H9 (cell line): ENCODE measurements around the gene IL1RAPL2. TPM values are rescaled to one million over a fixed set of nuclear protein-coding genes. Genes with fewer than 3 reads are reported as not detected.

Experiments
- DNase-seq: peaks from one replicate; pipeline ENCODE4 v3.0.0-alpha.2; 2017
- H2AFZ ChIP-seq: one replicate; pipeline ENCODE4 v1.6.1; 2013; ENCODE audit warnings: mild to moderate bottlenecking, low read length, control low read depth, moderate library complexity
- H2AK5ac ChIP-seq: 2 replicates; pipeline ENCODE4 v1.6.1; 2013; ENCODE audit warnings: low read length, control low read depth, mixed read lengths; ENCODE audit not compliant: insufficient read length
- H2BK120ac ChIP-seq: one replicate; pipeline ENCODE4 v1.6.1; 2013; ENCODE audit warnings: low read depth, mild to moderate bottlenecking, low read length, control low read depth, inconsistent platforms; ENCODE audit not compliant: poor library complexity, severe bottlenecking
- H2BK12ac ChIP-seq: 2 replicates; pipeline ENCODE4 v1.6.1; 2013; ENCODE audit warnings: low read length, control low read depth, mixed read lengths, low read depth; ENCODE audit not compliant: insufficient read length
- H2BK15ac ChIP-seq: 2 replicates; pipeline ENCODE4 v1.6.1; 2013; ENCODE audit warnings: low read depth, low read length, control low read depth
- H2BK20ac ChIP-seq: one replicate; pipeline ENCODE4 v1.6.1; 2013; ENCODE audit warnings: low read depth, mild to moderate bottlenecking, low read length, control low read depth, inconsistent platforms; ENCODE audit not compliant: poor library complexity, severe bottlenecking
- H2BK5ac ChIP-seq: 2 replicates; pipeline ENCODE4 v1.6.1; 2013; ENCODE audit warnings: low read length, control low read depth, mixed read lengths; ENCODE audit not compliant: insufficient read length
- H3K14ac ChIP-seq: 2 replicates; pipeline ENCODE4 v1.6.1; 2013; ENCODE audit warnings: low read length, control low read depth; ENCODE audit not compliant: insufficient read depth
- H3K18ac ChIP-seq: 2 replicates; pipeline ENCODE4 v1.6.1; 2013; ENCODE audit warnings: low read depth, mild to moderate bottlenecking, mixed read lengths, low read length, control low read depth; ENCODE audit not compliant: insufficient read length
- H3K23ac ChIP-seq: 2 replicates; pipeline ENCODE4 v1.6.1; 2013; ENCODE audit warnings: low read length, control low read depth, mixed read lengths, low read depth; ENCODE audit not compliant: insufficient read length
- H3K23me2 ChIP-seq: 2 replicates; pipeline ENCODE4 v1.6.1; 2013; ENCODE audit warnings: low read depth, mild to moderate bottlenecking, mixed read lengths, low read length, control low read depth; ENCODE audit not compliant: insufficient read length, poor library complexity, severe bottlenecking
- H3K27ac ChIP-seq: 2 replicates; pipeline ENCODE4 v1.5.1; 2013; ENCODE audit warnings: low read length, control low read depth, mixed read lengths, low read depth; ENCODE audit not compliant: insufficient read length
- H3K27me3 ChIP-seq: 2 replicates; pipeline ENCODE4 v1.6.1; 2013; ENCODE audit warnings: low read length, control low read depth, inconsistent platforms; ENCODE audit not compliant: insufficient read depth
- H3K4ac ChIP-seq: 2 replicates; pipeline ENCODE4 v1.6.1; 2013; ENCODE audit warnings: low read depth, mild to moderate bottlenecking, control low read depth, inconsistent platforms, low read length, moderate library complexity
- H3K4me1 ChIP-seq: 2 replicates; pipeline ENCODE4 v1.6.1; 2013; ENCODE audit warnings: low read length, control low read depth, inconsistent platforms; ENCODE audit not compliant: insufficient read depth
- H3K4me2 ChIP-seq: 2 replicates; pipeline ENCODE4 v1.6.1; 2013; ENCODE audit warnings: low read length, control low read depth, mixed read lengths; ENCODE audit not compliant: insufficient read length, insufficient read depth
- H3K56ac ChIP-seq: 2 replicates; pipeline ENCODE4 v1.6.1; 2013; ENCODE audit warnings: low read depth, mild to moderate bottlenecking, mixed read lengths, low read length, control low read depth; ENCODE audit not compliant: insufficient read length
- H3K79me1 ChIP-seq: 2 replicates; pipeline ENCODE4 v1.6.1; 2013; ENCODE audit warnings: low read depth, mild to moderate bottlenecking, moderate library complexity, low read length, control low read depth, inconsistent platforms; ENCODE audit not compliant: insufficient read depth, poor library complexity, severe bottlenecking
- H3K79me2 ChIP-seq: 2 replicates; pipeline ENCODE4 v1.6.1; 2013; ENCODE audit warnings: low read length, control low read depth, inconsistent platforms; ENCODE audit not compliant: insufficient read depth
- H3K9ac ChIP-seq: 2 replicates; pipeline ENCODE4 v1.6.1; 2013; ENCODE audit warnings: low read length, control low read depth, mixed read lengths; ENCODE audit not compliant: insufficient read length; ENCODE audit errors: extremely low read depth
- H3K9me3 ChIP-seq: one replicate; pipeline ENCODE4 v1.6.1; 2013; ENCODE audit warnings: low read depth, low read length, inconsistent platforms; ENCODE audit not compliant: control insufficient read depth
- H3T11ph ChIP-seq: one replicate; pipeline ENCODE4 v1.6.1; 2013; ENCODE audit warnings: mild to moderate bottlenecking, low read length, control low read depth, inconsistent platforms
- H4K20me1 ChIP-seq: one replicate; pipeline ENCODE4 v1.6.1; 2013; ENCODE audit not compliant: control insufficient read depth, insufficient read length, insufficient read depth
- H4K5ac ChIP-seq: 2 replicates; pipeline ENCODE4 v1.6.1; 2013; ENCODE audit warnings: low read depth, mild to moderate bottlenecking, mixed read lengths, low read length, control low read depth; ENCODE audit not compliant: insufficient read length
- H4K8ac ChIP-seq: replicated peaks from 2 replicates; pipeline ENCODE4 v1.6.1; 2013; ENCODE audit warnings: low read length, control low read depth, mixed read lengths, low read depth; ENCODE audit not compliant: insufficient read length
- H4K91ac ChIP-seq: 2 replicates; pipeline ENCODE4 v1.6.1; 2013; ENCODE audit warnings: low read depth, mild to moderate bottlenecking, moderate library complexity, mixed read lengths, low read length, control low read depth; ENCODE audit not compliant: insufficient read length
- H3K27ac Mint-ChIP-seq, 3 experiments: 2 replicates in 2 of 3; 3 replicates in 1 of 3; pipeline ENCODE4 v1.8.0; 2020 to 2021; ENCODE audit warnings: mixed read lengths in 3 of 3, mild to moderate bottlenecking in 1 of 3, moderate library complexity in 1 of 3
- H3K27me3 Mint-ChIP-seq: 2 replicates; pipeline ENCODE4 v1.8.0; 2021; ENCODE audit warnings: low read depth, mild to moderate bottlenecking, moderate library complexity, mixed read lengths
- H3K36me3 Mint-ChIP-seq, 3 experiments: 2 replicates in 2 of 3; 3 replicates in 1 of 3; pipeline ENCODE4 v1.8.0; 2020 to 2021; ENCODE audit warnings: low read depth in 3 of 3, mixed read lengths in 3 of 3; ENCODE audit not compliant: insufficient read depth in 1 of 3
- H3K4me1 Mint-ChIP-seq, 2 experiments: 2 replicates each; pipeline ENCODE4 v1.8.0; 2020; ENCODE audit warnings: mixed read lengths in 2 of 2
- H3K4me3 Mint-ChIP-seq, 2 experiments: 2 replicates in 1 of 2; 3 replicates in 1 of 2; pipeline ENCODE4 v1.8.0; 2020 to 2021; ENCODE audit warnings: mild to moderate bottlenecking in 2 of 2, mixed read lengths in 2 of 2, moderate library complexity in 1 of 2
- H3K9me3 Mint-ChIP-seq, 2 experiments: 2 replicates in 1 of 2; 3 replicates in 1 of 2; pipeline ENCODE4 v1.8.0; 2020; ENCODE audit warnings: mild to moderate bottlenecking in 2 of 2, mixed read lengths in 2 of 2, moderate library complexity in 1 of 2
- WGBS: extraction: QIAGEN DNeasy Blood & Tissue Kit; methylation state at CpG from one replicate; pipeline ENCODE4 v1.1.7; 2013; ENCODE audit warnings: missing lambda C conversion rate, low lambda C conversion rate, mixed read lengths; ENCODE audit not compliant: insufficient read length; ENCODE audit errors: extremely low coverage; 5-methylcytosine and 5-hydroxymethylcytosine counted together
- total RNA-seq: library from RNA; stranded (reverse); gene quantifications from 2 replicates; pipeline ENCODE4 v1.2.1, GENCODE V29; 2021
- TF ChIP-seq, protein P1 (sequence below): fragments of 200-600 bp; sonication (generic); conservative IDR thresholded peaks from 3 replicates; pipeline ENCODE4 v1.8.0; 2021; ENCODE audit warnings: antibody characterized with exemption, mild to moderate bottlenecking

Gene IL1RAPL2
- total RNA-seq, 1 experiment from 2014 or later = not detected

DNA sequence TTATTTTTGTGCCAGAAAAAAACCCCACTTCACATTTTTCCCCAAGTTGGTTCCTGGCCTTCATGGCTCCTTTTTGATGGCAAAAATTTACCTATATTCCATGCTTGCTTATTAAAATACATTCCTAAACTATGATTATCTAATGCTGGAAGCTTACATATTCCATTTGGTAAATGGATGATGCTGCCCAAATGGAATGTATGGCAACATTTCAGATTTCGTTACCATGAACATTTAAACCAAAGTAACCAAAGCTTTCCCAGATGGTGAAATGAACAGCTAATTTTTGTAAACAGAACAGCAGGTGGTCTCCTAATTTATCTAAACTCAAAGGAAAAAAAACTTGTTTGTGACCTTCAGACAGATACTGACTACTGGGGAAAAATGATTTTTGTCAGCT is 765.2 kb downstream of the IL1RAPL2 start:
- peaks cover 0 to 2% (median 0%) of the 10 kb centered on the region in 3 experiments; a peak in 1 of 7 replicates for H3K36me3 Mint-ChIP-seq

More for the DNA sequence above, 765.2 kb downstream of the IL1RAPL2 start:
- H2AFZ ChIP-seq = no peak overlapping the region
- H3K23ac ChIP-seq = no peak overlapping the region
- no peak for DNase-seq
- H3K56ac ChIP-seq = no peak overlapping the region
- Mint-ChIP-seq H3K4me1 (no peaks in the 10 kb centered on the region), H3K27ac (no peak overlapping the region), H3K9me3 (peaks cover 3 to 25% of the 10 kb centered on the region in 2 experiments; a peak in 3 of 5 replicates), H3K4me3 (no peak overlapping the region), H3K27me3 (no peaks in the 10 kb centered on the region; the same call in 1 of the 2 replicates)
- H3K14ac ChIP-seq = no peak overlapping the region
- H2BK20ac ChIP-seq = no peak overlapping the region
- no peaks in the 10 kb centered on the region for H3K23me2 ChIP-seq
- no CpG with 5 or more reads among the region's 1 CpG for WGBS
- no peaks in the 10 kb centered on the region for H3K79me1 ChIP-seq
- H2AK5ac ChIP-seq = no peak overlapping the region
- H4K5ac ChIP-seq = no peak overlapping the region
- TF ChIP-seq, protein P1, sequence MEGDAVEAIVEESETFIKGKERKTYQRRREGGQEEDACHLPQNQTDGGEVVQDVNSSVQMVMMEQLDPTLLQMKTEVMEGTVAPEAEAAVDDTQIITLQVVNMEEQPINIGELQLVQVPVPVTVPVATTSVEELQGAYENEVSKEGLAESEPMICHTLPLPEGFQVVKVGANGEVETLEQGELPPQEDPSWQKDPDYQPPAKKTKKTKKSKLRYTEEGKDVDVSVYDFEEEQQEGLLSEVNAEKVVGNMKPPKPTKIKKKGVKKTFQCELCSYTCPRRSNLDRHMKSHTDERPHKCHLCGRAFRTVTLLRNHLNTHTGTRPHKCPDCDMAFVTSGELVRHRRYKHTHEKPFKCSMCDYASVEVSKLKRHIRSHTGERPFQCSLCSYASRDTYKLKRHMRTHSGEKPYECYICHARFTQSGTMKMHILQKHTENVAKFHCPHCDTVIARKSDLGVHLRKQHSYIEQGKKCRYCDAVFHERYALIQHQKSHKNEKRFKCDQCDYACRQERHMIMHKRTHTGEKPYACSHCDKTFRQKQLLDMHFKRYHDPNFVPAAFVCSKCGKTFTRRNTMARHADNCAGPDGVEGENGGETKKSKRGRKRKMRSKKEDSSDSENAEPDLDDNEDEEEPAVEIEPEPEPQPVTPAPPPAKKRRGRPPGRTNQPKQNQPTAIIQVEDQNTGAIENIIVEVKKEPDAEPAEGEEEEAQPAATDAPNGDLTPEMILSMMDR = no peak
- no peaks in the 10 kb centered on the region for H3K4me1 ChIP-seq
- H3K9me3 ChIP-seq = no peaks in the 10 kb centered on the region
- no peak overlapping the region for H2BK15ac ChIP-seq
- no peak overlapping the region for H2BK120ac ChIP-seq
- no peak overlapping the region for H3K18ac ChIP-seq
- no peak overlapping the region for H3K4me2 ChIP-seq
- no peak overlapping the region for H4K8ac ChIP-seq
- H4K91ac ChIP-seq = no peak overlapping the region
- H2BK5ac ChIP-seq = no peak overlapping the region
- no peak overlapping the region for H3K4ac ChIP-seq
- H3K79me2 ChIP-seq = no peaks in the 10 kb centered on the region
- no peak overlapping the region for H3K9ac ChIP-seq
- no peak overlapping the region for H3T11ph ChIP-seq
- no peak overlapping the region for H3K27ac ChIP-seq
- no peaks in the 10 kb centered on the region for H4K20me1 ChIP-seq
- no peak overlapping the region for H2BK12ac ChIP-seq
- H3K27me3 ChIP-seq = no peaks in the 10 kb centered on the region
